Suppressor macrophage treated with lipopolysaccharide for 1 hour (primary cell): ENCODE results near the gene DOCK10.
"Not testable (repeated sequence)": the region's sequence is repeated elsewhere in the genome, so short reads cannot be mapped to it uniquely, and the experiment has no call there.

Experiments used
- DNase-seq, 3 donors: peaks; one replicate each; pipeline ENCODE4 v3.0.0-alpha.2; 2020 to 2022

Gene DOCK10

DNA sequence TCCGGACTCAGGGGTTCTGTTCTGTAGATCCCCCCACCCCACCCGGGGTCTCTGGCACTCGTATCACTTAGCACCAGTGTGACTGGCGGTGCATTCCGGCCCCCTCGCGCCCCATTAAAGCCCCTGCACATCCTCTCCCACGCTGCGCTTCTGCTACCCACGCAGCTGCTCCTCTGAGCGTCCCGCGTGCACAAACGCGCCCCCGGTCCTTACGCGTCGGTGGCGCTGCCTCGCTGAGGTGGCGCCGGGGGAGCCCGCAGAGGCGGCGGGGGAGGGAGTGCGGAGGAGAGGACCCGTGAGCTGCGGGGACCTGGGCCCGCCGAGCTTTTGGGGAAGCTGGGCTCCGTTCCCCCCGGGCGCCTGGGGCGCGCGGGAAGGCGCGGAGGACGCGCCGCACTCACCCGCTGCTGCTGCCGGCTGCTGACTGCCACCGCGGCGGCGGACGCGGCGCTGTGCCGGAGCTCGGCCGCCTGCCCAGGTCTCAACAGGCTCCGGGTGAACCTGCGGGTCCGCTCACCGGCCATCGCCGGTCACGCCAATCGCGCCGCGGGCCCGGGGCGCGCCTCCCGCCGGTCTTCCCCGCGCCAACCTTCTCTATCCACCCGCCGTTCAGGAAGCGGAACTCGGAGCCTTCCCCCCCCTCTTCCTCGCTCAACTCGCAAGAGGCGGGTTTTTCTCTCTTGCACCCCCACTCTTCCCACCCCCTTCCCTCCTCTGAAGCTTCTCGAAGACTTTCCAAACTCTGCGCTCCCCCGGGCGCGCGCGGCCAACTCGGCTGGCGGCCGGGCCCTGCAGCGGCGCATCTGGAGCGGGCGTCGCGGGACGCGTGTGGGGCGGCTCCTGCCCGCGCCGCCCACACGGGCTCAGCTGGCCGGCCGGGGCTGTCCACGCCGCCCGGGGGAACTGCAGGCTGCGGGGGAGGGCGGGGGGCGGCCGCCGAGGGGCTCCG, at the start of gene DOCK10:
Gene DOCK10, minus strand, starts transcription at position 618 of the 949 bp plus-strand sequence. Its CDS starts 94 bp downstream, at position 524.
- DNase-seq: peak; percentile 64 to 80 (median 72)

- DNase-seq: no peak
Measured at GRCh38 chr2:225091336-225091735, 49.1 kb upstream of the DOCK10 start.

DNA sequence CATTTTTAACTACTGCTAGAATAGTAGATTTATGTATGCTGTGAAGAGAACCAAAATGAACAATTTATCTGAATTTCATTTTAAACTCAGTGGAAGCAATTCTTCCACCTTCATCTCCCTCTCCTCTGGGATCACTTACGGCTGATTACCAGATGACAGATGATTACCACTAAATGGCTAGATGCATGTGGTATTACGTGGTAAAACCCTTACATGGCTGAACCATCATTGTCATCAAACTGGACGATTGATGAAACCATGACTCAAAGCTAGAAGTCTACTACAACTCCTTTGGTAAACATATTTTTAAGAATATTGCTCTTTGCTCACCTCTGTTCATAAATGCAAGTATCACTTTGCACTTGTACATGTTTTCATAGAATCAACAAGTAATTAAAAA, 48.5 kb upstream of the DOCK10 start:
- DNase-seq: no peak

DNA sequence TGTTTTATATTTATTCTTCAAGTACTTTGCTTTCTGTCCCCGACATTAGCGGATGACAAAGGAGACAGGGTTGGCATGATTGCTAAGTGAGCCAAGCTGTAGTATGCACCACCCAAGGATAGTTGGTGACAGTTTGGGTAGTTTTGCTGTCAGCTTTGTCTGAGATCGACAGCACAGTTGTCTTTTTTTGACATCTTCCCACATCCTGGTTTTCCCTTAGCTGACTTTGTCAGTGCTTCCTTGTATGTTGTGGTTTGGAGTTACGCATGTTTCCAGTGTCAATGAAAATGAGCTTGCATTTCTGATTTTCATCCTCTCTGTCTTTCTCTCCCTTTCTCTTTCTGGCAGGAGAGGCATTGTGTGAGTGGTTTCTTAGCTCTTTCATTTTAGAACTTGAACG, 44.6 kb upstream of the DOCK10 start:
- DNase-seq: no peak

- DNase-seq: no peak
Measured at GRCh38 chr2:225086439-225086838, 44.2 kb upstream of the DOCK10 start.

DNA sequence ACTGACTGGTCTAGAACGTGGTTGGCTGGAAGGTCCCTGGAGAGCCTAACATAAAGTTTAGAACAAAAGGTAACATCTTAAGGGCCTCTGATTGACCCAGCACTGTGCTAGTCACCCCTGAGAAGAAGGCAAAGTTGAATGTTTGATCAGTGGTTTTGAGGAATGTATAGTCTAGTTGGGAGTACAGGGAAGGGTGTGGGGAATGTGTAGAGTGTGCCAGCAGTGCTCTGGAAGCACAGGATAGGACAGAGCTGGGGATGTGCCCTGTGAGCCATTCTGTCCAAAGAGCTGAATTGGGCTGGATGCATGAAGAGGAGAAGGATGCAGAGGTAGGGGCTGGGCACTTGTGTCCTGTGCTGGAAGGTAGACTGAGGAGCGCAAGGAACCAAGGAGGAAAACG, 41.0 kb upstream of the DOCK10 start:
- DNase-seq: no peak

- DNase-seq: no peak
Measured at GRCh38 chr2:225076125-225076524, 33.9 kb upstream of the DOCK10 start.

DNA sequence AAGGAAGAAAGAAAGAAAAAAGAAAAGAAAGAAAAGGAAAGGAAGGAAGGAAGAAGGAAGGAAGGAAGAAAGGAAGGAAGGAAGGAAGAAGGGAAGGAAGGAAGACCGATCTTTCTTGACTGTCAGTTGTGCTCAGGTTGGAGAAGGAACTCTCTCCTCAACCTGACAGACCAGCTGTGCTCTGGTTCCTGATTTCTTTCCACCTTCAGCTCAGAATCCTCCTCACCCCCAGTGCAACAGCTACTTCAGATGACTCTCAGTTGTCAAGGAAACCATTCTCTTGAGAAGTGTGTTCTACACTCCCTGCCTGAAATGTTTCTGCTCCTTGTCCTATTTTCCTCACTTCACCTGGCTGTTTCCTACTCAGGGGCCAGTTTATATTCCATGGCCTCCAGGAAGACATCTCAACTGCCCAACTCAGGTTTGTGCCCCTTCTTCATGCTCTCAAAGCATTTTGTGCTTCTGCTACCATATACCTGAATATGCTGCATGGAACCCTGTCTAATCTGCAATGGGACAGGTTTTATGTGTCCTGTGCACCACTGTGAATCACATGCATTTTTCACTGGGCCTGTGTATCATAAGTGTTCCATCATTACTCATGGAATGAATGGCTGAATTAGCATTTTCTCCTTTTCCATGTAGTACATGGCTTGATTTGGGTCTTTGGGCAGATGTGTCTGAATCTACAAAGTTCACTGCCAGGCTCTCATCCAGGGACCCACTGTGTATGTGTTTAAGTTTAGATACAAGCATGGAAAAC, 32.8 kb upstream of the DOCK10 start:
- no peak for DNase-seq

DNA sequence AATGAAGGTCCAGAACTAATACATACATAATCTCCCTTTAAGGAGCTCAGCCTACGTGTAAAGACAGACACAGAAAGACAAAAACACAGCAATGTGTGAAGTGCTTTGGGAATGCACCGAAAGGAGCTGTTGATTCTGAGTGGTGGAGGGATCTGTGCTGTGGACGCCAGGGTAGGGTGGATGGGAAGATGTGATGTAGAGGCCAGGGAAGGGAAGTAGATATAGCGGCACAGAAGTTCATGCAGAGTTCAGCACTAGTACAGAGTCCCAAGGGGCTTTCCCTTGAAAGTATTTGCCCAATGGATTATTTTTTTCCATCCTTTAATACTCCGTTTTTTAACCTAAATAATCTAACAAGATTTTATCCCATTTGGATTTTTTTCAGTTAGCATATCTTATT, 32.1 kb upstream of the DOCK10 start:
- DNase-seq: peak in 2 of 3 donors; percentile 12 to 22

GRCh38 chr2:225073198-225073597, 30.9 kb upstream of the DOCK10 start:
- no peak for DNase-seq

DNA sequence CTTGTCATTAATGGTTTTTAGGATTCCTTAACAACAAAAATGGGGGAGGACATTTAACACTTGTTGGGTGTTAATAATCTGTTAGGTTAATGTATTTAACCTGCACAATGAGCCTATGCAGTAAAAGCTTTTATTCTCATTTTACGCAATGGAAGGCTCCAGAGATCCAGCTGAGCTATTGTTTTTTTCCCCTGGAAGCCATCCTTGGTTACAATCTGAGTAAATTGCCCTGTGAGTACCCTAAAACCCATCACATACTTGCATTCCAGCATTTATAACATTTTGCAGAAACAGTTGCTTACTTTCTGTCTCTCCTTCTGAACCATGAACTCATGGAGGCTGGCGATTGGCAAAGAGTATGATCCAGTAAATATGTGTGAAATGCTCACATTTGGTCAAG, 30.2 kb upstream of the DOCK10 start:
- no peak for DNase-seq

DNA sequence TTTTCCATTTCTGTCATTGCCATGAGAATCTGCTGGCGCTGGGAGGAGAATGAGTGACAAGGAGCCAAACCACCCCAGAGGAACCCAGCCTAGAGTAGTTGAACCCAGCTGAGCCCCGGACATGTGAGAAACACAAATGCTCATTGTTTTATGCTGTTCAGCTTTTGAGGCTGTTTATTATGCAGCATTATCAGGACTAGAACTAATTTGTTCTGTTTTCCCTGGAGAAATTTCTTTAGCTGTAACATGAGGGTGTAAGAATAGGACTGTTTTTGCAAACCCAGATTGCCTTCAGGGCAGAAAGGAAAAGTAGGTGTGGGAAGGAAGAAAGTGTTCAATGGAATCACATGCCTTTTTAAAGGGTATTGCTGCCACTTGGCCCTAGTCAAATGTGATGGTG, 28.5 kb upstream of the DOCK10 start:
- DNase-seq: no peak

DNA sequence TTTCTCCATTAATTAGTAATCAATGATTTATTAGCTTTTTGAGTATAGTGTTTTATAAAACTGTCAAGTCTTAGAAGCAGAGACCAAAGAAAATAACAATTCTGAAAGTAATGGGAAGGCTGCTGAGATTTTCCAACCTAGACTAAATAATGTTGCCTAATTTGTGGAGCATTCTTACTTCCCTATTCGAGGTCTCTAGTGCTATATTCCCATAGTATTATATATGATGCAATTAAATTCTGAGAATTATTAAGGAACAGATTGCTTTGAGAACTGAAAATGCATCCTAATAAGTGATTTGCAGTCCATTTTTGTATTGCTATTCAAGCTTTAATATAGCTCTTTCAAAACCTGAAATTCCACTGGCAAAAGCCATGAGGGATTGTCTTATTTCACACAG, 27.7 kb upstream of the DOCK10 start:
- DNase-seq: peak; percentile 11 to 42 (median 35)

DNA sequence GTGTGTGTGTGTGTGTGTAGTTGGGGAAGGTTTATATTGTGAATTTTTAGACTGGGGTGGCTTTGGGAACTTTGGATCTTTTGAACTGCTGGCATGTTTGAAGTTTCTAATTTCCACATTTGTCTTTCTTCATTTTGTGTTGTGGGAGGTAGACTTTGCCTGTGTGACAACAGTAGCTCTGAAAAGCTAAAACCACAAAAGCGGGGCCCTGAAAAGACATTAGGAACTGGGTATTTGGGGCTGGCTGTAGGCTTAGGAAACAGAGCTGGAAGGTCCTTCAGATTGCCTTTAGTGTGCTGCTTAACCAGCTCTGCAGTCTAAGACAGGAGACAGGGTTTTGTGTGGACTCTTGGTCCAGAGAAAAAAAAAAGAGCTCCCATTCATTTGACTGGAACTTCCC, 27.2 kb upstream of the DOCK10 start:
- no peak for DNase-seq

DNA sequence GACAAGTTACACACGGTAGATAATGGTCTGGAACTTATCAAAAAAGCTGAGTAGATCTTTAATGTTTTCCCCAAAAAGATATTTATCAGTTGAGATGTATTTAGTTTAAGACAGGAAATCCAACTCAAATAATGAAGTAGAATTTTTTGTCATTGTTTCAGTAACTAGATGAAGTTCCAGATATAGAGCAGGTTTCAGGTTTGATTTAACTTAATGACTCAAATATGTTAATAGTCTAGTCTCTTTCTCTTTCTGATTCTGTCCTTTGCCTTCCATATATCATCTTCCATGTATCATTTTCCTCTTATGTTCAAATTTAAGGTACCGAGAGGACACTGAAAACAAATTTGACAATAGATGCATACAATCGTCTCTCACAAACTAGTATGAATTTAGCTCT, 23.6 kb upstream of the DOCK10 start:
- no peak for DNase-seq

GRCh38 chr2:225064928-225065327, 22.7 kb upstream of the DOCK10 start:
- peak in 1 of 3 donors; percentile 33 for DNase-seq

GRCh38 chr2:225064362-225064761, 22.1 kb upstream of the DOCK10 start:
- DNase-seq: no peak

DNA sequence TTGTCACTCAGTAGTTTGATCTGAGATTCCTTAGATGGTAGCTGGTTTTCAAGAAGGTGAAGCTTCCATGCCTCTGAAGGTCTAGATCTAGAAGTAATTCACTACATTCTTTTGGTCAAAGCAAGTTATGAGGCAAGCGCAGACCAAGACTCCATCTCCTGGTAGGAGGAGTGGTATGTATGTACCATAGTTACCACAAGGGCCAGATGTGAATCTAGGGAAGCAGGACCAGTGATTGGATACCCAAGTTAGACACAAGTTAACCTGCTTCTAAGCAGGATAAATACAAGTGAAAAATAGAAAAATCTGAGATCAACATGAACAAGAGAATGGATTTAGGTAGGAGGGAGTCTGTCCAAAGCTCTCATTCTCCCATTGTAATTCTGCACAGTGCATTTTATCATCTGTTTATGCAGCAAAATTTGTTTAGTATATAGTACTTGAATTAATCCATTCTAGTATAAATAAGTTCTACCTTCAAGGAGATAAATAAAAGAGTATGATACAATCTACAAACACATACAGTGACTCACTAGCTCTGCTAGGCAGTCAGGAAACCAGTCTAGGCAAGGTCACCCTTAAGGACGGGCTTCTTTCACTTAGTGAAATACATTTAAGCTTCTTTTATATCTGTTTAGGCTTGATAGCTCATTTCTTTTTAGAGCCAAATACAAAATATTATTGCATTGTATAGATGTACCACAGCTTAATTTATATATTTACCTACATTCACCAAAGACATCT, 14.2 kb upstream of the DOCK10 start:
- no peak for DNase-seq

- DNase-seq: no peak
Measured at GRCh38 chr2:225055714-225056113, 13.4 kb upstream of the DOCK10 start.

- no peak for DNase-seq
Measured at GRCh38 chr2:225052703-225053102, 10.4 kb upstream of the DOCK10 start.

DNA sequence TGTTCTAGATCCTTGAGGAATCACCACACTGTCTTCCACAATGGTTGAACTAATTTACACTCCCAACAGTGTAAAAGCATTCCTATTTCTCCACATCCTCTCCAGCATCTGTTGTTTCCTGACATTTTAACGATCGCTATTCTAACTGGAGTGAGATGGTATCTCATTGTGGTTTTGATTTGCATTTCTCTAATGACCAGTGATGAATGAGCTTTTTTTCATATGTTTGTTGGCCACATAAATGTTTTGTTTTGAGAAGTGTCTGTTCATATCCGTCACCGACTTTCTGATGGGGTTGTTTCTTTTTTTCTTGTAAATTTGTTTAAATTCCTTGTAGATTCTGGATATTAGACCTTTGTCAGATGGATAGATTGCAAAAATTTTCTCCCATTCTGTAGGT, 5.2 kb upstream of the DOCK10 start:
- not testable (repeated sequence) for DNase-seq

DNA sequence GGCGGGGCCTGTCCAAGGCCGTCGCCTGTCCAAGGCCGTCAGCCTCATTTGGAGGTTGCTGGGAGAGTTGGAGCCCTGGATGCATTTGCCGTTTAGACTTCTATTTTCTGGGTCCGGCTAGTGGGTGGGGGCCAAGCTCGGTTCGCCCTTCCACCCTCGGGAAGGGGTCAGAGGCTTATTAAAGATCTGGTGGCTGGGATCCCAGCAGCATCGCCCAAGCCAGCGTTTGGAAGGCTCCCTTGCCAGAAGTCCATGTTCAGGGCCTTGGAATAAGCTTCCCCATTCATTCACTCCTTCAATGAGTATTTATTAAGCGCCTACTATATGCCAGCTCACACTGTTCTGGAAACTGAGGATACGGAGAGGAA, 516 bp upstream of the DOCK10 start:
- DNase-seq: no peak

DNA sequence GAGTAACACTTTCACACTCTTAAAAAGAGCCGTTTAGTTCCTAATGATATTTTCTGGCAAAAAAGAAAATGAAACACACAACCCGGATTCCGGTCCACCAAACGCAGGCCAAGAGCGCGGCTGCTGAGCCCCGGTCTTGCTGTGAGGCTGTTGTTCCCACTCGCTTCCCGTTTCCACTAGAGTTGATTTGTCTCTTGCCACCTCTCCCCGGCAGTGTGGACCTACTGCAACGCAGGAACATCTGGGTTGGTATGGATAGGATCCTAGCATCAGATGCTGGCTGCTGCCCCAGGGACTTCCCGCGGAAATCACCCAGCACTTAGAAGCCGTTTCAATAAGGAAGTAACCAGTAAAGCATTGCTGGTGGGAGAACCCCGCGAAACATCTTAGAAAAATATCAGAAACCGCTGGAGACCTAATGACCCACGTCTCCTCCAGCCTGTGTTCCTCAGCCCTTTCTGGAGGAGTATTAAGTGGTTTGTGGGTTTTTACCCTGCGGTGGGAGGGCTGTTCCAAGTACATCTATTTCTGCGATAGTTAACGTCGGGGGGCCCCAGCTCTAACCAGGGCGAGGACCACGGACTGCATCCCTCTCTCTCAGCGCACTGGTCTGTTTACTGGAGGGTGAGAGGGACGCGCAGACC, 939 bp downstream of the DOCK10 start:
- peak; percentile 95 to 99 (median 95) for DNase-seq
